HepG2 (cell line): ENCODE measurements around the gene NDRG2. TPM values are rescaled to one million over a fixed set of nuclear protein-coding genes. Genes with fewer than 3 reads are reported as not detected.

ENCODE experiments used
- AFF4 ChIP-seq: sonication (generic); formaldehyde crosslinking; IDR thresholded peaks from 2 replicates; pipeline ENCODE4 v1.4.0; 2020; ENCODE audit warnings: missing genetic modification reagents
- ARHGAP35 ChIP-seq: sonication (generic); formaldehyde crosslinking; IDR thresholded peaks from 2 replicates; pipeline ENCODE4 v1.9.0; 2022; ENCODE audit warnings: mild to moderate bottlenecking, inconsistent platforms, moderate library complexity, missing genetic modification reagents, borderline replicate concordance
- KLF16 ChIP-seq, 2 experiments: sonication (generic) in 1 of 2; formaldehyde crosslinking in 1 of 2; IDR thresholded peaks; 2 replicates each; pipeline versions ENCODE4 v1.6.1 to v1.8.0; 2016 to 2023; ENCODE audit warnings: missing genetic modification reagents in 2 of 2, missing compliant biosample characterization in 1 of 2
- MED13 ChIP-seq: sonication (generic); formaldehyde crosslinking; IDR thresholded peaks from 2 replicates; pipeline ENCODE4 v1.5.0; 2020; ENCODE audit warnings: missing genetic modification reagents
- MTF2 ChIP-seq: sonication (generic); formaldehyde crosslinking; IDR thresholded peaks from 2 replicates; pipeline ENCODE4 v1.5.0; 2020; ENCODE audit warnings: missing genetic modification reagents, borderline replicate concordance
- SRSF1 ChIP-seq: fragments of 200-400 bp; formaldehyde crosslinking; optimal IDR thresholded peaks from 2 replicates; pipeline ENCODE3; 2017; ENCODE audit warnings: mild to moderate bottlenecking, low read depth, low read length, moderate library complexity
- ZFX ChIP-seq: sonication (generic); formaldehyde crosslinking; IDR thresholded peaks from 2 replicates; pipeline ENCODE4 v1.4.0; 2020; ENCODE audit warnings: mild to moderate bottlenecking, low read depth, missing genetic modification reagents, moderate library complexity
- ZNF687 ChIP-seq: sonication (generic); formaldehyde crosslinking; IDR thresholded peaks from 2 replicates; pipeline ENCODE4 v1.5.1; 2020; ENCODE audit warnings: mild to moderate bottlenecking, missing genetic modification reagents, moderate library complexity
- ZNF747 ChIP-seq: sonication (generic); formaldehyde crosslinking; IDR thresholded peaks from 2 replicates; pipeline ENCODE4 v1.8.1; 2023; ENCODE audit warnings: missing genetic modification reagents, mild to moderate bottlenecking, borderline replicate concordance
- ZNF816 ChIP-seq: sonication (generic); formaldehyde crosslinking; IDR thresholded peaks from 2 replicates; pipeline ENCODE4 v1.8.0; 2022; ENCODE audit warnings: missing genetic modification reagents, mild to moderate bottlenecking, borderline replicate concordance
- polyA plus RNA-seq, 8 experiments: library from polyadenylated mRNA; depleted of rRNA in 3 of 8; stranded (reverse) in 7 of 8; unstranded in 1 of 8; fragments of >200 nt; fragmentation: Illumina TruSeq in 4 of 8; extraction: Trizol in 4 of 8; gene quantifications; 2 replicates each; pipeline versions ENCODE4 v1.2.1 to v1.2.3, GENCODE V29; 2011 to 2016; ENCODE audit warnings: low read depth in 4 of 8, missing spikeins in 1 of 8, mixed read lengths in 1 of 8; ENCODE audit not compliant: insufficient read depth in 1 of 8
- total RNA-seq, 5 experiments: library from RNA; depleted of rRNA; stranded (reverse); fragments of >200 nt; fragmentation: Illumina TruSeq; extraction: Trizol; gene quantifications; 2 replicates each; pipeline ENCODE4 v1.2.3, GENCODE V29; 2016; ENCODE audit warnings: low read depth in 1 of 5
- TF ChIP-seq, protein P1 (sequence below): sonication (generic); formaldehyde crosslinking; IDR thresholded peaks from 2 replicates; pipeline ENCODE4 v1.4.0; 2020; ENCODE audit warnings: mild to moderate bottlenecking, missing genetic modification reagents

Gene NDRG2
- total and polyA plus RNA-seq, 2 of the 13 experiments (the other 11 are each of a cell fraction or from before 2014, with no cell fraction given), result 27.2 to 189 TPM

DNA sequence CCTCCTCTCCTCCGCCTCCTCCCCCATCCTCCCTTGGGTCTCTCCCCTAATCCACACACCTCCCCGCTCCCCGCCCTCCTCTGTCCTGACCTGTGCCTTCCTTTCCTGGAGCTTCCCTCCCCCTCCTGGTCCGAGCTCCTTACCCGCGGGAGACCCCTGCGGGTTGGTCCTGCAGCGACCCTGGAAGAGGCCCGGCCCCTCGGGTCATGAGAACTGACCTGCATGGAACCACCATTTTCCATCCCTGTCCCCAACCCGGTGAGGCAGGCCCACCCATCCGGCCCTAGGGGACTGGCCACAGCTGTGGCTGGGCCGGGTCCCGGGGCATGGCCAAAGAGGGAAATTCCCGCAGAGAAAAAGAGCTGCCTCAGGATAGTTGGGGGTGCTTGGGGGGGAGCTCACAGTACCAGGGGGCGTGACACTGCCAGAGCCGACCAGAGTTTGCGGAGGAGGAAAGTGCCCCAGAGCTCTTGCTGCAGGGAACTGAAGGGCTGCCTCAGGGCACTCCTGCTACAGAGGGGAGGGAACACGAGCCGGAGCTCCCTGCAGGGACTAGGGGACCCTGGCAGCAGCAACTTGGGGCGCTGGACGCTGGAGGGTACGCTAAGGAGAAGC is 45.9 kb upstream of the NDRG2 start (continued):
- TF ChIP-seq AFF4 (CRISPR knock-in tag) (0 out of 2 replicates have a peak, but pooled peaks have one; percentile 12), ZFX (CRISPR knock-in tag) (peak; percentile 25; the same call in 1 of the 2 replicates), MED13 (CRISPR knock-in tag) (peak; percentile 86), ZNF816 (CRISPR knock-in tag) (0 out of 2 replicates have a peak, but pooled peaks have one; percentile 56), MTF2 (CRISPR knock-in tag) (no peak), KLF16 (CRISPR knock-in tag; IDR thresholded peaks at IDR 0.05) (0 out of 4 replicates have a peak, but pooled peaks of 1 of the 2 experiments have one; percentile 24), ARHGAP35 (CRISPR knock-in tag) (no peak), ZNF687 (CRISPR knock-in tag) (peak; percentile 75), SRSF1 (peak; percentile 57), ZNF747 (0 out of 2 replicates have a peak, but pooled peaks have one; percentile 17)
- TF ChIP-seq, protein P1, sequence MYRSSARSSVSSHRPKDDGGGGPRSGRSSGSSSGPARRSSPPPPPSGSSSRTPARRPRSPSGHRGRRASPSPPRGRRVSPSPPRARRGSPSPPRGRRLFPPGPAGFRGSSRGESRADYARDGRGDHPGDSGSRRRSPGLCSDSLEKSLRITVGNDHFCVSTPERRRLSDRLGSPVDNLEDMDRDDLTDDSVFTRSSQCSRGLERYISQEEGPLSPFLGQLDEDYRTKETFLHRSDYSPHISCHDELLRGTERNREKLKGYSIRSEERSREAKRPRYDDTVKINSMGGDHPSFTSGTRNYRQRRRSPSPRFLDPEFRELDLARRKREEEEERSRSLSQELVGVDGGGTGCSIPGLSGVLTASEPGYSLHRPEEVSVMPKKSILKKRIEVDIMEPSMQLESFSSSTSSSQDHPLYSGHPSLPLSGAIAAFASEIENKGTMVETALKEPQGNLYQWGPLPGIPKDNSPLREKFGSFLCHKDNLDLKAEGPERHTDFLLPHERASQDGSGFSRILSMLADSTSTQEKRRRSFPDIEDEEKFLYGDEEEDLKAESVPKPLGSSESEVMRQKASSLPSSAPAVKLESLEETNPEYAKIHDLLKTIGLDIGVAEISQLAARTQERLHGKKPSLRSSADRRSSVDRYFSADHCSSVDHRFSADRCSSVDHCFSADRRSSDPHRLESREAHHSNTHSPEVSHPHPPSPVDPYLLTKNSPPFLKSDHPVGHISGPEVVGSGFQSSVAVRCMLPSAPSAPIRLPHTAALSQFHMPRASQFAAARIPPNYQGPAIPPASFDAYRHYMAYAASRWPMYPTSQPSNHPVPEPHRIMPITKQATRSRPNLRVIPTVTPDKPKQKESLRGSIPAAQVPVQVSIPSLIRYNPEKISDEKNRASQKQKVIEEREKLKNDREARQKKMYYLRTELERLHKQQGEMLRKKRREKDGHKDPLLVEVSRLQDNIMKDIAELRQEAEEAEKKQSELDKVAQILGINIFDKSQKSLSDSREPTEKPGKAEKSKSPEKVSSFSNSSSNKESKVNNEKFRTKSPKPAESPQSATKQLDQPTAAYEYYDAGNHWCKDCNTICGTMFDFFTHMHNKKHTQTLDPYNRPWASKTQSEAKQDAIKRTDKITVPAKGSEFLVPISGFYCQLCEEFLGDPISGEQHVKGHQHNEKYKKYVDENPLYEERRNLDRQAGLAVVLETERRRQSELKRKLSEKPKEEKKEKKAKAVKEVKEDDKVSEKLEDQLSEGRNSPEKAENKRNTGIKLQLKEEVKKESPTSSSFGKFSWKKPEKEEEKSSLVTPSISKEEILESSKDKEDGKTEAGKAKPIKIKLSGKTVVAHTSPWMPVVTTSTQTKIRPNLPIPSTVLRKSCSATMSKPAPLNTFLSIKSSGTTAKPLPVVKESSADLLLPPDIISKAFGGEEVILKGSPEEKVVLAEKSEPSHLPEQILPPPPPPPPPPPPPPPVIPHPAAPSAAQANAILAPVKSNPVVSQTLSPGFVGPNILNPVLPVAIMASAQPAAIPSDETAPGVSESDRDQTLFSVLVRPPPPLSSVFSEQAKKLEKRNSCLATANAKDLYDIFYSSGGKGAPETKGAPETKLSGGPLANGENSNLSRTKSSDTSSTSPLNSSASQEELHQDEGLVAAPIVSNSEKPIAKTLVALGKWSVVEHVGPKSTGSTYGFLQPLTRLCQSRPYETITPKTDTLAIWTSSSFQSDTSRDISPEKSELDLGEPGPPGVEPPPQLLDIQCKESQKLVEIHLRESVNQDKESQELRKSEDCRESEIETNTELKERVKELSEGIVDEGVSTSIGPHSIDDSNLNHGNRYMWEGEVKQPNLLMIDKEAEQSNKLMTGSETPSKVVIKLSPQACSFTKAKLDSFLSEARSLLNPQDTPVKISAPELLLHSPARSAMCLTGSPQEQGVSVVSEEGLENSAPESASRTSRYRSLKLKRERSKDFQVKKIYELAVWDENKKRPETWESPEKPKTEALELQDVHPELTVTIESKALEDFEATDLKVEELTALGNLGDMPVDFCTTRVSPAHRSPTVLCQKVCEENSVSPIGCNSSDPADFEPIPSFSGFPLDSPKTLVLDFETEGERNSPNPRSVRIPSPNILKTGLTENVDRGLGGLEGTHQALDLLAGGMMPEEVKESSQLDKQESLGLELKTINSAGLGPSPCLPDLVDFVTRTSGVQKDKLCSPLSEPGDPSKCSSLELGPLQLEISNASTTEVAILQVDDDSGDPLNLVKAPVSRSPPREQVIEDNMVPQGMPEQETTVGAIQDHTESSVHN (CRISPR knock-in tag), result 0 out of 2 replicates have a peak, but pooled peaks have one; percentile 69
